GM23338 (cell line): ENCODE measurements around the gene PTPRN2. TPM values are rescaled to one million over a fixed set of nuclear protein-coding genes. Genes with fewer than 3 reads are reported as not detected.

Source experiments
- ATAC-seq: fragments of 200-7000 bp; cut with Tn5 transposase; 3 replicates; pipeline ENCODE4 v1.9.1; 2020
- DNase-seq: peaks from one replicate; pipeline ENCODE4 v3.0.0-alpha.2; 2015; ENCODE audit warnings: low spot score
- H2AFZ ChIP-seq: fragments of 200-600 bp; sonication (generic); 2 replicates; pipeline ENCODE4 v1.8.0; 2016; ENCODE audit warnings: antibody characterized with exemption, mild to moderate bottlenecking, moderate library complexity
- H3F3A ChIP-seq: fragments of 200-600 bp; sonication (generic); replicated peaks from 2 replicates; pipeline ENCODE4 v1.8.0; 2017; ENCODE audit warnings: antibody characterized with exemption, mixed run types, low read depth
- H3K27ac ChIP-seq: fragments of 200-600 bp; sonication (generic); 2 replicates; pipeline ENCODE4 v1.6.1; 2016; ENCODE audit warnings: low read depth
- H3K27me3 ChIP-seq: fragments of 200-600 bp; sonication (generic); 2 replicates; pipeline ENCODE4 v1.8.0; 2016; ENCODE audit warnings: mild to moderate bottlenecking, mixed run types, moderate library complexity; ENCODE audit not compliant: insufficient read depth
- H3K36me3 ChIP-seq: fragments of 200-600 bp; sonication (generic); 2 replicates; pipeline ENCODE4 v1.8.0; 2016; ENCODE audit warnings: mild to moderate bottlenecking; ENCODE audit not compliant: insufficient read depth
- H3K4me1 ChIP-seq: fragments of 200-600 bp; sonication (generic); 2 replicates; pipeline ENCODE4 v1.8.0; 2016; ENCODE audit warnings: mild to moderate bottlenecking, moderate library complexity; ENCODE audit not compliant: insufficient read depth
- H3K4me2 ChIP-seq: fragments of 200-600 bp; sonication (generic); 2 replicates; pipeline ENCODE4 v1.7.1; 2017; ENCODE audit warnings: mixed run types
- H3K4me3 ChIP-seq: fragments of 200-600 bp; sonication (generic); 2 replicates; pipeline ENCODE4 v1.6.1; 2016; ENCODE audit warnings: mixed run types
- H3K79me2 ChIP-seq: fragments of 200-600 bp; sonication (generic); replicated peaks from 2 replicates; pipeline ENCODE4 v1.8.0; 2017; ENCODE audit warnings: mild to moderate bottlenecking; ENCODE audit not compliant: insufficient read depth
- H3K9me2 ChIP-seq: fragments of 200-600 bp; sonication (generic); 2 replicates; pipeline ENCODE4 v1.8.0; 2017; ENCODE audit not compliant: insufficient read depth
- H4K20me1 ChIP-seq: fragments of 200-600 bp; sonication (generic); replicated peaks from 2 replicates; pipeline ENCODE4 v1.8.0; 2017; ENCODE audit warnings: mild to moderate bottlenecking; ENCODE audit not compliant: insufficient read depth
- H3K27ac Mint-ChIP-seq: 2 replicates; pipeline ENCODE4 v1.8.0; 2020; ENCODE audit warnings: inconsistent platforms, mild to moderate bottlenecking, moderate library complexity, mixed read lengths
- H3K27me3 Mint-ChIP-seq: 3 replicates; pipeline ENCODE4 v1.8.0; 2022; ENCODE audit warnings: low read depth, mild to moderate bottlenecking, moderate library complexity, mixed read lengths, inconsistent platforms; ENCODE audit not compliant: insufficient read depth, poor library complexity
- H3K36me3 Mint-ChIP-seq: 3 replicates; pipeline ENCODE4 v1.8.0; 2021; ENCODE audit warnings: low read depth, mild to moderate bottlenecking, inconsistent platforms, moderate library complexity, mixed read lengths
- H3K4me1 Mint-ChIP-seq: 3 replicates; pipeline ENCODE4 v1.8.0; 2020; ENCODE audit warnings: mild to moderate bottlenecking, inconsistent platforms, mixed read lengths
- H3K4me3 Mint-ChIP-seq: 3 replicates; pipeline ENCODE4 v1.8.0; 2021; ENCODE audit warnings: moderate library complexity, mild to moderate bottlenecking, inconsistent platforms, mixed read lengths
- H3K9me3 Mint-ChIP-seq: 3 replicates; pipeline ENCODE4 v1.8.0; 2020; ENCODE audit warnings: moderate library complexity, mild to moderate bottlenecking, inconsistent platforms, mixed read lengths
- CREB1 ChIP-seq: fragments of 250-450 bp; sonication (Bioruptor Pico); IDR thresholded peaks from 2 replicates; pipeline ENCODE4 v1.5.0; 2020; ENCODE audit warnings: low read depth, mild to moderate bottlenecking, moderate library complexity
- ETS1 ChIP-seq: IDR thresholded peaks from 2 replicates; pipeline ENCODE4 v1.6.1; 2016; ENCODE audit warnings: antibody characterized with exemption
- POLR2AphosphoS5 ChIP-seq: IDR thresholded peaks from 2 replicates; pipeline ENCODE4 v1.6.1; 2016; ENCODE audit warnings: antibody characterized with exemption, low read depth
- ZNF114 ChIP-seq: fragments of 250-450 bp; sonication (Bioruptor Pico); IDR thresholded peaks from 2 replicates; pipeline ENCODE4 v1.5.0; 2020; ENCODE audit warnings: mild to moderate bottlenecking, moderate library complexity
- ZNF462 ChIP-seq: fragments of 250-450 bp; sonication (Bioruptor Pico); IDR thresholded peaks from 2 replicates; pipeline ENCODE4 v1.5.0; 2020; ENCODE audit warnings: mild to moderate bottlenecking, moderate library complexity
- polyA plus RNA-seq: library from polyadenylated mRNA; unstranded; fragments of >200 nt; fragmentation: Nextera tagmentation; extraction: Ambion mirVana; gene quantifications from 2 replicates; pipeline ENCODE4 v1.2.1, GENCODE V29; 2016
- total RNA-seq: library from RNA; depleted of rRNA; stranded (reverse); fragments of >200 nt; shearing (Covaris generic); gene quantifications from 2 replicates; pipeline ENCODE4 v1.2.3, GENCODE V29; 2014
- TF ChIP-seq, protein P1 (sequence below): IDR thresholded peaks from one replicate; pipeline ENCODE4 v1.6.1; 2018; ENCODE audit warnings: antibody characterized with exemption; ENCODE audit not compliant: unreplicated experiment

The PTPRN2 gene
- total and polyA plus RNA-seq, 2 experiments from 2014 or later, result 0.87 to 4.0 TPM

DNA sequence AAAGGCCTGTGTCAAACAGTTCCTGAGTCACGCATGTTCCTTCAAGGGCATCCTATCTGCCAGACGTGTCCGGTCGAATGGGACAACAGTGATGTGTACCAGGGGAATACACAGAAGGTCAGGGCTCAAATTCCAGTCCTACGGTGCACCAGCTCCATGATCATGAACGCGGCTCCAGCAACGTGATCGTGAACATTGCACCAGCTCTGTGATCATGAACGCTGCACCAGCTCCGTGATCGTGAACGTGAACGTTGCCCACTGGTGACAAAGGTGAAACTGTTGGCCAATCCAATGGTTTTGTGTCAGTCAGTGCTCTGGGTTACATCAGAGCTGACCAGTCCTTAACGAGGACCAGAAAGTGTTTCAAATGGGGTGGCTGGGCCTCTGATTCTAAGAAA, 4.3 kb upstream of the PTPRN2 start (continued):
- no peak for TF ChIP-seq ZNF462 (CRISPR knock-in tag)
- TF ChIP-seq ZNF114, result no peak
- TF ChIP-seq, protein P1, sequence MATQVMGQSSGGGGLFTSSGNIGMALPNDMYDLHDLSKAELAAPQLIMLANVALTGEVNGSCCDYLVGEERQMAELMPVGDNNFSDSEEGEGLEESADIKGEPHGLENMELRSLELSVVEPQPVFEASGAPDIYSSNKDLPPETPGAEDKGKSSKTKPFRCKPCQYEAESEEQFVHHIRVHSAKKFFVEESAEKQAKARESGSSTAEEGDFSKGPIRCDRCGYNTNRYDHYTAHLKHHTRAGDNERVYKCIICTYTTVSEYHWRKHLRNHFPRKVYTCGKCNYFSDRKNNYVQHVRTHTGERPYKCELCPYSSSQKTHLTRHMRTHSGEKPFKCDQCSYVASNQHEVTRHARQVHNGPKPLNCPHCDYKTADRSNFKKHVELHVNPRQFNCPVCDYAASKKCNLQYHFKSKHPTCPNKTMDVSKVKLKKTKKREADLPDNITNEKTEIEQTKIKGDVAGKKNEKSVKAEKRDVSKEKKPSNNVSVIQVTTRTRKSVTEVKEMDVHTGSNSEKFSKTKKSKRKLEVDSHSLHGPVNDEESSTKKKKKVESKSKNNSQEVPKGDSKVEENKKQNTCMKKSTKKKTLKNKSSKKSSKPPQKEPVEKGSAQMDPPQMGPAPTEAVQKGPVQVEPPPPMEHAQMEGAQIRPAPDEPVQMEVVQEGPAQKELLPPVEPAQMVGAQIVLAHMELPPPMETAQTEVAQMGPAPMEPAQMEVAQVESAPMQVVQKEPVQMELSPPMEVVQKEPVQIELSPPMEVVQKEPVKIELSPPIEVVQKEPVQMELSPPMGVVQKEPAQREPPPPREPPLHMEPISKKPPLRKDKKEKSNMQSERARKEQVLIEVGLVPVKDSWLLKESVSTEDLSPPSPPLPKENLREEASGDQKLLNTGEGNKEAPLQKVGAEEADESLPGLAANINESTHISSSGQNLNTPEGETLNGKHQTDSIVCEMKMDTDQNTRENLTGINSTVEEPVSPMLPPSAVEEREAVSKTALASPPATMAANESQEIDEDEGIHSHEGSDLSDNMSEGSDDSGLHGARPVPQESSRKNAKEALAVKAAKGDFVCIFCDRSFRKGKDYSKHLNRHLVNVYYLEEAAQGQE, result no peak

- ATAC-seq (no peak), DNase-seq (no peak)
- no peaks in the 10 kb centered on the region; the same call in 1 of the 2 replicates for H4K20me1 ChIP-seq
- Mint-ChIP-seq H3K27me3 (peaks cover 45% of the 10 kb centered on the region), H3K9me3 (peaks cover 11% of the 10 kb centered on the region; the same call in 2 of the 3 replicates), H3K36me3 (no peaks in the 10 kb centered on the region; the same call in 2 of the 3 replicates), H3K4me1 (peaks cover 8% of the 10 kb centered on the region), H3K4me3 (no peak overlapping the region), H3K27ac (no peak overlapping the region)
- H3F3A ChIP-seq, result 0 out of 2 replicates have a peak, but pooled peaks cover 7% of the 10 kb centered on the region
- no peaks in the 10 kb centered on the region for H3K79me2 ChIP-seq
- no peaks in the 10 kb centered on the region; the same call in 1 of the 2 replicates for H3K4me1 ChIP-seq
- H3K4me3 ChIP-seq, result no peak overlapping the region
- H3K27ac ChIP-seq, result no peak overlapping the region
- H3K4me2 ChIP-seq, result no peak overlapping the region
- no peaks in the 10 kb centered on the region for H3K36me3 ChIP-seq
- H3K27me3 ChIP-seq, result peaks cover 77% of the 10 kb centered on the region
- no peak overlapping the region for H2AFZ ChIP-seq
- TF ChIP-seq POLR2AphosphoS5 (no peak), CREB1 (CRISPR knock-in tag) (no peak), ETS1 (no peak), ZNF114 (no peak)
- H3K9me2 ChIP-seq, result 0 out of 2 replicates have a peak, but pooled peaks cover 8% of the 10 kb centered on the region
These were observed 2.5 kb upstream of the PTPRN2 start for GRCh38 chr7:158590181-158590530.
